ENCODE measurements around the gene UBE2E3.

UBE2E3 gene

DNA sequence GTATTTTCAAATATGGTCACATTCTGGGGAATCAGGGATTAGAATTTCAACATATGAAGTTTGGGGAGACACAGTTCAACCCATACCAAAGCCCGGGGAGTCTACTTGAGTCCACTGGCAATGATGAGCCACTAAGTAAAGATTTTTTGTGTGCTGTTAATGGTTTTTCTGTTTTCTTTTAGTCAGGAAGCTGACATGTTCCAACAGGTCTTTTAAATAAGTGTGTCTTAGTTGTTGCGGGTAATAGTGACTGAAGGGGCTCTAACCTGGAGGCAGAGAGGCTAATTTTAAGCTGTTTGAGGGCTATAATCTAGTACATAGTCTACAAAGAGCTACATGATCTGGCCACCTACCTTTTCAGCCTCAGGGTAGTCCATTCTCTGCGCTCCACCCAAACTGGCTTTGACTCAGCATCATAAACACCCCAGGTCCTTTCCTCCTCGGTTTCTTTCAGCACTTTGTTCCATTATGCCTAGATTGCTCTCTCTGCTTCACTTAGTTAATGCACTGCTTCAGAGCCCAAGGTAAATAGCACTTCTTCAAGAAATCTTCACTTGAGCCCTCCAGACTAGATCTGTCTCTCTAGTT, 17.6 kb upstream of the UBE2E3 start:
- no peak overlapping the region for H2BK5ac ChIP-seq (ENCODE audit: low read depth, low read length, poor library complexity)
- H3K4ac ChIP-seq (ENCODE audit: low read depth, low read length): no peak overlapping the region
- no peak for DNase-seq
- H3K9ac ChIP-seq (ENCODE audit: low read length): no peak overlapping the region
- no CpG with 5 or more reads among the region's 4 CpGs for WGBS (ENCODE audit: extremely low coverage, insufficient coverage, insufficient read length)
- no peak overlapping the region for H2AK5ac ChIP-seq (ENCODE audit: low read length)
- no peaks in the 10 kb centered on the region for H3K9me3 ChIP-seq (ENCODE audit: insufficient read depth, low read depth, low read length)
- H3K4me2 ChIP-seq (ENCODE audit: low read length): no peak overlapping the region
- H3K4me3 ChIP-seq (ENCODE audit: low read depth, low read length): no peak overlapping the region
- H3K23ac ChIP-seq (ENCODE audit: low read length): no peak overlapping the region
- no peak overlapping the region for H3K18ac ChIP-seq (ENCODE audit: low read length)
- H4K12ac ChIP-seq (ENCODE audit: low read depth, low read length): no peak overlapping the region
- H3K14ac ChIP-seq (ENCODE audit: low read length): no peak overlapping the region
- H4K91ac ChIP-seq (ENCODE audit: low read depth, low read length): no peak overlapping the region
- H3K79me1 ChIP-seq (ENCODE audit: low read length): no peaks in the 10 kb centered on the region
- no peaks in the 10 kb centered on the region for H3K36me3 ChIP-seq (ENCODE audit: control insufficient read depth in 1 of 2, insufficient read depth in 2 of 2, low read length in 2 of 2)
- H3K4me1 ChIP-seq (ENCODE audit: control insufficient read depth in 1 of 2, insufficient read depth in 2 of 2, low read length in 2 of 2): no peaks in the 10 kb centered on the region
- H3K27me3 ChIP-seq (ENCODE audit: insufficient read depth, low read length): no peaks in the 10 kb centered on the region
- H2AFZ ChIP-seq (ENCODE audit: insufficient read depth, low read length, poor library complexity): no peak overlapping the region
- no peak overlapping the region for H3K27ac ChIP-seq (ENCODE audit: low read depth, low read length)
- no peak overlapping the region for H2BK120ac ChIP-seq (ENCODE audit: insufficient read depth, low read length, poor library complexity)
- no peak overlapping the region for H4K8ac ChIP-seq (ENCODE audit: low read depth, low read length)
- no peaks in the 10 kb centered on the region for H3K79me2 ChIP-seq (ENCODE audit: control insufficient read depth, insufficient read depth, low read length, poor library complexity)
- no peak overlapping the region for H2BK12ac ChIP-seq (ENCODE audit: low read length)

DNA sequence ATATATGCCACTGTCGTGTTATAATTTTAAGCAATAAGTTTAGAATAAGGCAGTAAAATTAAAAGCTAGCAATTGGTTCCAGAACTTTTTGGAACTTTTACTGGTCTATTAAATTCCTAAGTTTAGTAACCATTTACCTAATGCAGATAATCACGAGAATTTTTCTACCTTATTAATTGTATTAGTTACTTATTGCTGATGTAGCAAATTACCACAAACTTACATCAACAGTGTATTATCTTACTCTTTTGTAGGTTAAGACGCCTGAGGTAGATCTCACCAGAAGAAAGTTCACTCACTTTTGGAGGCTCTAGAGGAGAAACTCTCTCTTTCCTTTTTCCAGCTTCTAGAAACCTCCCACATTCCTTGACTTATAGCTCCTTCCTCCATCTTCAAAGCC, 14.0 kb upstream of the UBE2E3 start:
- no peaks in the 10 kb centered on the region for H3K9me3 ChIP-seq (ENCODE audit: insufficient read depth, low read depth, low read length)
- H2BK12ac ChIP-seq (ENCODE audit: low read length): no peak overlapping the region
- H3K27me3 ChIP-seq (ENCODE audit: insufficient read depth, low read length): no peaks in the 10 kb centered on the region
- H3K79me1 ChIP-seq (ENCODE audit: low read length): no peaks in the 10 kb centered on the region
- no peak overlapping the region for H3K18ac ChIP-seq (ENCODE audit: low read length)
- no peaks in the 10 kb centered on the region for H3K4me1 ChIP-seq (ENCODE audit: control insufficient read depth in 1 of 2, insufficient read depth in 2 of 2, low read length in 2 of 2)
- no peak overlapping the region for H4K8ac ChIP-seq (ENCODE audit: low read depth, low read length)
- WGBS (ENCODE audit: extremely low coverage, insufficient coverage, insufficient read length): no CpG with 5 or more reads among the region's 3 CpGs
- H3K23ac ChIP-seq (ENCODE audit: low read length): no peak overlapping the region
- H3K14ac ChIP-seq (ENCODE audit: low read length): no peak overlapping the region
- no peak overlapping the region for H3K4me2 ChIP-seq (ENCODE audit: low read length)
- no peak overlapping the region for H3K9ac ChIP-seq (ENCODE audit: low read length)
- no peak overlapping the region for H2BK5ac ChIP-seq (ENCODE audit: low read depth, low read length, poor library complexity)
- no peak overlapping the region for H3K4me3 ChIP-seq (ENCODE audit: low read depth, low read length)
- no peak overlapping the region for H2AK5ac ChIP-seq (ENCODE audit: low read length)
- H2AFZ ChIP-seq (ENCODE audit: insufficient read depth, low read length, poor library complexity): no peak overlapping the region
- H3K79me2 ChIP-seq (ENCODE audit: control insufficient read depth, insufficient read depth, low read length, poor library complexity): no peaks in the 10 kb centered on the region
- no peak overlapping the region for H2BK120ac ChIP-seq (ENCODE audit: insufficient read depth, low read length, poor library complexity)
- no peak overlapping the region for H4K91ac ChIP-seq (ENCODE audit: low read depth, low read length)
- DNase-seq: no peak
- H4K12ac ChIP-seq (ENCODE audit: low read depth, low read length): no peak overlapping the region
- H3K4ac ChIP-seq (ENCODE audit: low read depth, low read length): no peak overlapping the region
- no peak overlapping the region for H3K27ac ChIP-seq (ENCODE audit: low read depth, low read length)
- H3K36me3 ChIP-seq (ENCODE audit: control insufficient read depth in 1 of 2, insufficient read depth in 2 of 2, low read length in 2 of 2): no peaks in the 10 kb centered on the region

DNA sequence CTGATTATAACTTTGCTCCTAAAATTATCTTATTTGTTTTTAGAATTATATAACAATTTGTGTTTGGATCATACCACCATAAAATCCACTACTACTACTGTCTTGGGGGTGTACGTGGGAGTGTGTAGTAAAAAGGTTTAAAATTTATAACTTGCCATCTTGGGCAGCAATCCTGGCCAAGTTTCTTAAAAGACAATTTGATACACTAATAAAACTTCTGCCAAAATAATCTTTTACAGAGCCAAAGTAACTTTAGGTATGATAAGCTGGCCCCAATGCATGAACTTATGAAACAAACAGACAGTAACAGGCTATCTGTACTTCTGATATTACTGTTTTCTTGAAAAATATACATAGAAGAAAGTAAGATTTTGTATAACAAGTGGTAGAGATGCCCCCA, 11.3 kb upstream of the UBE2E3 start:
- H3K27me3 ChIP-seq (ENCODE audit: insufficient read depth, low read length): no peaks in the 10 kb centered on the region
- WGBS (ENCODE audit: extremely low coverage, insufficient coverage, insufficient read length): no CpG with 5 or more reads among the region's 1 CpG
- no peak overlapping the region for H2BK12ac ChIP-seq (ENCODE audit: low read length)
- no peak overlapping the region for H3K9ac ChIP-seq (ENCODE audit: low read length)
- no peak overlapping the region for H4K91ac ChIP-seq (ENCODE audit: low read depth, low read length)
- no peak overlapping the region for H3K4me2 ChIP-seq (ENCODE audit: low read length)
- H3K18ac ChIP-seq (ENCODE audit: low read length): no peak overlapping the region
- no peak overlapping the region for H3K4ac ChIP-seq (ENCODE audit: low read depth, low read length)
- H4K8ac ChIP-seq (ENCODE audit: low read depth, low read length): no peak overlapping the region
- no peak overlapping the region for H3K4me3 ChIP-seq (ENCODE audit: low read depth, low read length)
- H3K79me2 ChIP-seq (ENCODE audit: control insufficient read depth, insufficient read depth, low read length, poor library complexity): no peaks in the 10 kb centered on the region
- H3K23ac ChIP-seq (ENCODE audit: low read length): no peak overlapping the region
- no peak overlapping the region for H2BK5ac ChIP-seq (ENCODE audit: low read depth, low read length, poor library complexity)
- H2BK120ac ChIP-seq (ENCODE audit: insufficient read depth, low read length, poor library complexity): no peak overlapping the region
- H2AK5ac ChIP-seq (ENCODE audit: low read length): no peak overlapping the region
- H3K9me3 ChIP-seq (ENCODE audit: insufficient read depth, low read depth, low read length): no peaks in the 10 kb centered on the region
- DNase-seq: no peak
- no peaks in the 10 kb centered on the region for H3K79me1 ChIP-seq (ENCODE audit: low read length)
- no peak overlapping the region for H4K12ac ChIP-seq (ENCODE audit: low read depth, low read length)
- no peak overlapping the region for H3K14ac ChIP-seq (ENCODE audit: low read length)
- no peaks in the 10 kb centered on the region for H3K36me3 ChIP-seq (ENCODE audit: control insufficient read depth in 1 of 2, insufficient read depth in 2 of 2, low read length in 2 of 2)
- H2AFZ ChIP-seq (ENCODE audit: insufficient read depth, low read length, poor library complexity): no peak overlapping the region
- H3K4me1 ChIP-seq (ENCODE audit: control insufficient read depth in 1 of 2, insufficient read depth in 2 of 2, low read length in 2 of 2): no peaks in the 10 kb centered on the region
- H3K27ac ChIP-seq (ENCODE audit: low read depth, low read length): no peak overlapping the region

DNA sequence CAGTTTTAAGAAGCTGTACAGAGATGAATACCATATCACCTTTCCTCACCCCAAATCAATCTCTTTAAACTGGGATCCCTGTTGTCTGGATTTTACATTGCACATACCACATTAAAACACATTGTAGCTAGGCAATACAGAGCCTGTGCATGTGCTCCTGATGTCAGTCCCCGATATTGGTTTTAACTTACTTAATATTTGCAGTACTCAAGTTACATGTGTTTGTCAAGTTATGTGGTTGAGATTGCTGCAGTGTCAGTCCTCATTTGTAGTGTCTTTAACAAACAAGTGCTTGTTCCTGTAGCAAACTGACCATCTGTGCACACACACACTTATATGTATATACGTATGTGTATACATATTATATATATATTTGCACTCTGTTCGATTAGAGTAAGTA, 10.4 kb upstream of the UBE2E3 start:
- Histone ChIP-seq H2BK120ac (ENCODE audit: insufficient read depth, low read length, poor library complexity) (no peak overlapping the region), H2BK5ac (ENCODE audit: low read depth, low read length, poor library complexity) (no peak overlapping the region), H3K27me3 (ENCODE audit: insufficient read depth, low read length) (no peaks in the 10 kb centered on the region), H2BK12ac (ENCODE audit: low read length) (no peak overlapping the region), H3K9ac (ENCODE audit: low read length) (no peak overlapping the region), H3K18ac (ENCODE audit: low read length) (no peak overlapping the region), H3K4me2 (ENCODE audit: low read length) (no peak overlapping the region), H3K23ac (ENCODE audit: low read length) (no peak overlapping the region), H2AK5ac (ENCODE audit: low read length) (no peak overlapping the region), H3K4ac (ENCODE audit: low read depth, low read length) (no peak overlapping the region), H3K36me3 (ENCODE audit: control insufficient read depth in 1 of 2, insufficient read depth in 2 of 2, low read length in 2 of 2) (no peaks in the 10 kb centered on the region), H4K12ac (ENCODE audit: low read depth, low read length) (no peak overlapping the region), H2AFZ (ENCODE audit: insufficient read depth, low read length, poor library complexity) (no peak overlapping the region), H3K4me3 (ENCODE audit: low read depth, low read length) (no peak overlapping the region), H3K14ac (ENCODE audit: low read length) (no peak overlapping the region), H3K9me3 (ENCODE audit: insufficient read depth, low read depth, low read length) (no peaks in the 10 kb centered on the region), H3K79me2 (ENCODE audit: control insufficient read depth, insufficient read depth, low read length, poor library complexity) (no peaks in the 10 kb centered on the region), H4K91ac (ENCODE audit: low read depth, low read length) (no peak overlapping the region), H4K8ac (ENCODE audit: low read depth, low read length) (no peak overlapping the region), H3K79me1 (ENCODE audit: low read length) (no peaks in the 10 kb centered on the region), H3K27ac (ENCODE audit: low read depth, low read length) (no peak overlapping the region), H3K4me1 (ENCODE audit: control insufficient read depth in 1 of 2, insufficient read depth in 2 of 2, low read length in 2 of 2) (no peaks in the 10 kb centered on the region)
- DNase-seq: no peak
- no CpG with 5 or more reads among the region's 3 CpGs for whole genome bisulfite sequencing (ENCODE audit: extremely low coverage, insufficient coverage, insufficient read length)
